Gastrocnemius medialis (tissue), 4 donors: Measurements from ENCODE around the gene DYTN. TPM values are rescaled to one million over a fixed set of nuclear protein-coding genes. Genes with fewer than 3 reads are reported as not detected.

Source experiments
- ATAC-seq, 2 donors: fragments of 150-250 bp; one replicate each; pipeline ENCODE4 v1.9.1; 2016
- DNase-seq, 2 donors: peaks; one replicate each; pipeline ENCODE4 v3.0.0-alpha.2; 2019
- H3K27ac ChIP-seq, 4 donors: fragments of 200-600 bp; sonication (generic); 1 replicate in 1 of 4; 2 replicates in 3 of 4; pipeline ENCODE4 v1.5.1; 2016 to 2018; ENCODE audit warnings: mild to moderate bottlenecking in 2 of 4, moderate library complexity in 1 of 4
- H3K27me3 ChIP-seq, 3 donors: fragments of 200-600 bp; sonication (generic) in 2 of 3; 1 replicate in 1 of 3; 2 replicates in 2 of 3; pipeline versions ENCODE4 v1.5.1 to v1.6.0; 2016 to 2019; ENCODE audit warnings: mild to moderate bottlenecking in 1 of 3, moderate library complexity in 1 of 3
- H3K36me3 ChIP-seq, 2 donors: fragments of 200-600 bp; sonication (generic) in 1 of 2; one replicate each; pipeline ENCODE4 v1.5.1; 2017 to 2018
- H3K4me1 ChIP-seq, 2 donors: fragments of 200-600 bp; sonication (generic) in 1 of 2; one replicate each; pipeline ENCODE4 v1.5.1; 2016 to 2017; ENCODE audit warnings: mild to moderate bottlenecking in 2 of 2
- H3K4me3 ChIP-seq, 4 donors: fragments of 200-600 bp; sonication (generic) in 3 of 4; 1 replicate in 1 of 4; 2 replicates in 3 of 4; pipeline ENCODE4 v1.5.1; 2016 to 2019; ENCODE audit warnings: mild to moderate bottlenecking in 2 of 4
- H3K9me3 ChIP-seq, 3 donors: fragments of 200-600 bp; sonication (generic) in 2 of 3; 1 replicate in 1 of 3; 2 replicates in 2 of 3; pipeline ENCODE4 v1.5.1; 2016 to 2019
- CTCF ChIP-seq, 5 experiments: fragments of 450-650 bp in 3 of 5; fragments of 200-600 bp in 2 of 5; sonication (generic) in 2 of 5; IDR thresholded peaks in 4 of 5; conservative IDR thresholded peaks in 1 of 5; 1 replicate in 4 of 5; 2 replicates in 1 of 5; pipeline ENCODE4 v1.5.1; 2016 to 2019; ENCODE audit warnings: antibody characterized with exemption in 5 of 5, mild to moderate bottlenecking in 3 of 5, moderate library complexity in 3 of 5
- POLR2A ChIP-seq, 2 donors: fragments of 450-650 bp; IDR thresholded peaks; one replicate each; pipeline ENCODE4 v1.6.1; 2017; ENCODE audit warnings: antibody characterized with exemption in 2 of 2, mild to moderate bottlenecking in 2 of 2, moderate library complexity in 2 of 2
- in situ Hi-C, 4 donors: fragments of 200-750 bp; cut with MboI; loops; one replicate each; pipeline versions ENCODE4 v1.15.0 to v1.8.0; 2017; ENCODE audit warnings: low sequenced_read_pairs in 4 of 4
- intact Hi-C: fragments of 100-400 bp; cut with DNase I; formaldehyde crosslinking; loops from one replicate; pipeline ENCODE4 v1.15.1; 2023; ENCODE audit warnings: low total_unique reads
- total RNA-seq, 4 donors: library from RNA; depleted of rRNA; stranded (reverse); fragments of >200 nt; gene quantifications; one replicate each; pipeline versions ENCODE4 v1.1.0 to v1.2.3, GENCODE V29; 2016

DYTN gene, protein sequence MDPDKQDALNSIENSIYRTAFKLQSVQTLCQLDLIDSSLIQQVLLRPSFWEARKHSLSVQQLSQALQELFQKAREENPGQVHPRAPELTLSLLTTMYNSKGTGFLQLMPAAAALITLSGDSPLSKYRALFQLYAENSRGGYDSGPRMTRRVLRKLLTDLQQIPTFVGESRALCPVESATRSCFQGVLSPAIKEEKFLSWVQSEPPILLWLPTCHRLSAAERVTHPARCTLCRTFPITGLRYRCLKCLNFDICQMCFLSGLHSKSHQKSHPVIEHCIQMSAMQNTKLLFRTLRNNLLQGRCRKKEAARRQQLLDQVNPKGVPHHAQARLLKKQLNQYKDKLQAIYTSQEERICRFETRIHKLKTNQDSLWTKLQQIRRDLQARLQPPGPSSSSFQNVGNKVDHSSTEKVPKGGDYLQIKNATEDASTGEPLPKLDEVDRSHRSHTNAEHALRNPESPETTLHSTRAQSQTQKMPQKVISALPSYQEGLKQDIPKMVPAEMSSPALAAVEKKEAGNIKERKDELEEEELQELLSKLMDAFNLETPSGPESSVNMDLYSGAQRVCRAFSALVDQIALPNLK
- total RNA-seq: not detected

DNA sequence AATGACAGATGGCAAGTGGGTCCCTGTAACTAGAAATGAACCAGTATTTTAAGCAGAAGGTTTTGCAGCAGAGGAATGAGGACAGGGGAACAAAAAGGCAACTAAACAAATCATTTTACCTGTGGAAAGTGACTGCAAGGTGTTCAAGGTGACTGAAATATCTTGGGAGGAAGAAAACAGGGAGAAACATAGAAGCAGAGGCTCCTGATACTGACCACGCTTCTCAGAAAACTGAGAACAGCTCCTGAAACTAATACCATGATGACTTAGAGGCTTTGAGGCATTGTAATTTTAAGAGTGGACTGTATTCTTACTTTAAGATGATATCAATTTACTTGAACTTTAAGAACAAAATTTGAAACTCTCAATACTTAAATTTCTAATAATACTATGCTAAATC, at the start of gene DYTN:
Gene DYTN, minus strand, starts transcription at position 101 of the 400 bp plus-strand sequence. CDS start 117 bp downstream, outside the sequence.
- DNase-seq (no peak), ATAC-seq (no peak)
- Histone ChIP-seq H3K27ac (no peak within 1 kb of the TSS), H3K9me3 (no peaks in the 10 kb centered on the region), H3K4me3 (no peak within 1 kb of the TSS), H3K27me3 (no peaks in the 10 kb centered on the region), H3K4me1 (no peaks in the 10 kb centered on the region), H3K36me3 (no peaks in the 10 kb centered on the region)
- in situ Hi-C loops: no loop called here
- no peak for TF ChIP-seq CTCF (IDR thresholded peaks at IDR 0.05 in 4 of 5, conservative IDR thresholded peaks at IDR 0.05 in 1 of 5)
- TF ChIP-seq POLR2A (IDR thresholded peaks at IDR 0.05): no peak
- intact Hi-C loops: no loop called here

DNA sequence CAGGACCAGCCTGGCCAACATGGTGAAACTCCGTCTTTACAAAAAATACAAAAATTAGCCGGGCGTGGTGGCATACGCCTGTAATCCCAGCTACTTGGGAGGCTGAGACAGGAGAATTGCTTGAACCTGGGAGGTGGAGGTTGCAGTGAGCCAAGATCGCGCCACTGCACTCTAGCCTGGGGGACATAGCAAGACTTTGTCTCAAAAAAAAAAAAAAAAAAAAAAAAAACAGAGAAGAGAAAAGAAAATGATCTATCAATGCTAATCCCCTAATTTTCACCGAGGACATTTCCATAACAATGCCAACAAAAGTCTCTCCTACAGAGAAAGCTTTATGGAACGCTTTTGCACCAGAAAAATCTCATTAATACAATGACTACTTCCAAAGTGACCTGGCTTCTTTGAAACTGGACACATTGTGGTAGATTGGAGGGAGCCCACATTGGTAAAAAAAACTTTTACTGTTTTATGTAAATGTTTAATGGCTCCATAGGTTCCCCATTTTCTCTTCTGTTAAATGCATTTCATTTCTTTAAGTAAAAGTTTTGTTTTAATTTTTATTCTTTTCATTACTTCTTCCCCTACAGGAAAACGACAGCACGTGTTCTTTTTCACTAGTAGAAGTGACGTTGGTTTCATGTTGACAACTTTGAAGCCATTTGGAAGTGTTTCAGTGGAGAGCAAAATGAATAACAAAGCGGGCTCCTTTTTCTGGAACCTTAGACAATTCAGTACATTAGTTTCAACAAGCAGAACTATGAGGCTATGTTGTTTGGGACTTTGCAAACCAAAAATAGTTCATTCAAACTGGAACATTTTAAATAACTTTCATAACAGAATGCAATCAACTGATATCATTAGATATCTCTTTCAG, 48.1 kb upstream of the DYTN start:
- in situ Hi-C loops (no loop called here), intact Hi-C loops (loop anchor here (5.0 kb wide), 2 partner anchors 401 to 1486 kb away; partner anchors contain the start of gene KLF7)
- TF ChIP-seq POLR2A (IDR thresholded peaks at IDR 0.05) (no peak), CTCF (IDR thresholded peaks at IDR 0.05 in 4 of 5, conservative IDR thresholded peaks at IDR 0.05 in 1 of 5) (no peak)
- peaks cover 0 to 27% of the 10 kb centered on the region in 2 donors for H3K36me3 ChIP-seq
- no peaks in the 10 kb centered on the region for H3K9me3 ChIP-seq
- no peaks in the 10 kb centered on the region for H3K27me3 ChIP-seq
- DNase-seq (no peak), ATAC-seq (no peak)
- peak overlapping the region; percentile 58 to 96 (median 81) for H3K4me3 ChIP-seq
- peaks cover 30 to 43% of the 10 kb centered on the region in 2 donors for H3K4me1 ChIP-seq
- H3K27ac ChIP-seq: peak overlapping the region; percentile 83 to 96 (median 92)

DNA sequence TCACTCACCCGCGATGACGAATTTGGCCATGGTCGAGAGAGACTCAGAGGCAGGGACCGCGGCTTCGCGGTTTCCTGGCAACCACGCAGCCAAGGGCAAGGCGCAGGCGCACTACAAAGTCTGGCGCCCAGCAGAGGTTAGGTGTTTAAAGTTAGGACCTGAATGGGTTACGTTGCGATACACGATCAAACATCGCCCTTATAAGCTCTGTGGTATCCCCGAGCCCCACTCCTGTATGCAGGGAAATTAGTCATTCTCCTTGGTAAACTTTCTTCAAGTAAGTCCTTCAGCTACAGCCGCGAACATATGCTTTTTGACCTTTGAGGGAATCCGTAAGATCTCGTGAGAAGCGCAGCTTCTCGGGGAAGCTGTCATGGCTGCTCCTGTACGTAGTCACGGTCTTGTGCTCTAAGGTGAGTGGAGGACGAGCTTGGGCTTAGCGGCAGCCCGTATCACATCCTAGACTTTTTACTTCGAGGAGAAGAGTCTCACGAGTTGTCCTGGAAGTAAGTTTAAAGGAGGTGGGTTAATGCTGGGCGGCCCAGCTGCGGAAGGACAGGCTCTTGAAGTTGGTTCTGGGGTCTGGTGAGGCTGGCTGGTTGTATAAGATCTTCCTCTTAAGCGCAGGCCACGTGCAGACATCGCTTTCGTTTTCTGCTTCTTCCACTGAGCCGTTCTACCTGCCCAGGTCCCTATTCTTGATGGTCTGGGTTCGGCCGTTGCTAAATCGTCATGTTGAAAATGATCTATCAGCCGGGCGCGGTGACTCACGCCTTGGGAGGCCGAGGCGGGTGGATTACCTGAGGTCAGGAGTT, 47.3 kb upstream of the DYTN start, which contains the start of the genes FASTKD2 and MDH1B:
Gene FASTKD2, plus strand, starts transcription at position 365 of the 815 bp plus-strand sequence. CDS start 1,088 bp downstream, outside the sequence.
Gene MDH1B, minus strand, starts transcription at position 87 of the 815 bp plus-strand sequence. Its CDS starts 57 bp downstream, at position 30.
- DNase-seq (peak; percentile 83 to 90), ATAC-seq (peak; percentile 99)
- TF ChIP-seq CTCF (IDR thresholded peaks at IDR 0.05 in 4 of 5, conservative IDR thresholded peaks at IDR 0.05 in 1 of 5) (peak in 1 of 5 experiments; percentile 12), POLR2A (IDR thresholded peaks at IDR 0.05) (peak; percentile 57 to 77)
- peaks cover 30 to 43% of the 10 kb centered on the region in 2 donors for H3K4me1 ChIP-seq
- peaks cover 0 to 18% of the 10 kb centered on the region in 2 donors for H3K36me3 ChIP-seq
- intact Hi-C loops (loop anchor here (2.0 to 5.0 kb wide), 3 partner anchors 402 to 1487 kb away; partner anchors contain the start of genes CREB1 and KLF7), in situ Hi-C loops (no loop called here)
- H3K27ac ChIP-seq: peak within 1 kb of the TSS; percentile 83 to 96 (median 92)
- H3K27me3 ChIP-seq: no peaks in the 10 kb centered on the region
- no peaks in the 10 kb centered on the region for H3K9me3 ChIP-seq
- peak within 1 kb of the TSS; percentile 58 to 96 (median 81) for H3K4me3 ChIP-seq
